Esophagus muscularis mucosa (tissue), 3 donors: ENCODE data around the gene MSL2.

Experiments
- POLR2AphosphoS5 ChIP-seq, 2 donors: sonication (generic); formaldehyde crosslinking; IDR thresholded peaks; one replicate each; pipeline ENCODE4 v1.6.1; 2017; ENCODE audit warnings: antibody characterized with exemption in 2 of 2
- TF ChIP-seq, protein P1 (sequence below), 3 experiments: fragments of 200-600 bp in 2 of 3; fragments of 450-650 bp in 1 of 3; sonication (generic) in 2 of 3; IDR thresholded peaks; one replicate each; pipeline ENCODE4 v1.5.1; 2017 to 2019; ENCODE audit warnings: antibody characterized with exemption in 3 of 3, mild to moderate bottlenecking in 2 of 3, moderate library complexity in 1 of 3

DNA sequence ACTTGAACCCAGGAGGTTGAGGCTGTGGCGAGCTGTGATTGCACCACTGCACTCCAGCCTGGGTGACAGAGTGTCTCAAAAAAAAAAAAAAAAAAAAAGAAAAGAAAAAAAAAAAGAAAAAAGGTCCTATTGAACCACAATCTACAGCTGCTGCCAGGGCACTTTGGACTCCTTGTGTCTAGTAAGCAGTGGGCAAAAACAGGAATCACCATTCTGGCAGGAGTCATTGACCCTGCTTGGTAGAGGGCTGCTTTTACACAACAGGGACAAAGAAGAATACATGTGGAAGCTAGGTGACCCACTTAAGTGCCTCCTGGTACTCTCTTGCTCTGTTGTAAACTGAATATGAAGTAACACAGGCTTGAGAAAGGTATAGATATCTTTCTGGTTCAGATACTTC, 39.4 kb upstream of the MSL2 start:
- TF ChIP-seq, protein P1, sequence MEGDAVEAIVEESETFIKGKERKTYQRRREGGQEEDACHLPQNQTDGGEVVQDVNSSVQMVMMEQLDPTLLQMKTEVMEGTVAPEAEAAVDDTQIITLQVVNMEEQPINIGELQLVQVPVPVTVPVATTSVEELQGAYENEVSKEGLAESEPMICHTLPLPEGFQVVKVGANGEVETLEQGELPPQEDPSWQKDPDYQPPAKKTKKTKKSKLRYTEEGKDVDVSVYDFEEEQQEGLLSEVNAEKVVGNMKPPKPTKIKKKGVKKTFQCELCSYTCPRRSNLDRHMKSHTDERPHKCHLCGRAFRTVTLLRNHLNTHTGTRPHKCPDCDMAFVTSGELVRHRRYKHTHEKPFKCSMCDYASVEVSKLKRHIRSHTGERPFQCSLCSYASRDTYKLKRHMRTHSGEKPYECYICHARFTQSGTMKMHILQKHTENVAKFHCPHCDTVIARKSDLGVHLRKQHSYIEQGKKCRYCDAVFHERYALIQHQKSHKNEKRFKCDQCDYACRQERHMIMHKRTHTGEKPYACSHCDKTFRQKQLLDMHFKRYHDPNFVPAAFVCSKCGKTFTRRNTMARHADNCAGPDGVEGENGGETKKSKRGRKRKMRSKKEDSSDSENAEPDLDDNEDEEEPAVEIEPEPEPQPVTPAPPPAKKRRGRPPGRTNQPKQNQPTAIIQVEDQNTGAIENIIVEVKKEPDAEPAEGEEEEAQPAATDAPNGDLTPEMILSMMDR (IDR thresholded peaks at IDR 0.05): no peak
- no peak for TF ChIP-seq POLR2AphosphoS5 (IDR thresholded peaks at IDR 0.05)
